Mesothelial cell of epicardium (in vitro differentiated cells): ENCODE data around the gene YARS1. TPM values are rescaled to one million over a fixed set of nuclear protein-coding genes. Genes with fewer than 3 reads are reported as not detected.

Source experiments
- DNase-seq, 2 experiments: peaks; one replicate each; pipeline ENCODE4 v3.0.0; 2021; ENCODE audit warnings: low spot score in 2 of 2; ENCODE audit not compliant: unreplicated experiment in 2 of 2
- H3K27ac Mint-ChIP-seq: 2 replicates; pipeline ENCODE4 v1.8.0; 2021; ENCODE audit warnings: mixed read lengths
- H3K27me3 Mint-ChIP-seq: 2 replicates; pipeline ENCODE4 v1.8.0; 2021; ENCODE audit warnings: low read depth, mixed read lengths
- H3K36me3 Mint-ChIP-seq: 2 replicates; pipeline ENCODE4 v1.8.0; 2021; ENCODE audit warnings: mixed read lengths
- H3K4me1 Mint-ChIP-seq: 2 replicates; pipeline ENCODE4 v1.8.0; 2021; ENCODE audit warnings: mixed read lengths
- H3K4me3 Mint-ChIP-seq: 2 replicates; pipeline ENCODE4 v1.8.0; 2021; ENCODE audit warnings: mild to moderate bottlenecking, moderate library complexity, mixed read lengths
- H3K9me3 Mint-ChIP-seq: 2 replicates; pipeline ENCODE4 v1.8.0; 2021; ENCODE audit warnings: mixed read lengths
- total RNA-seq: library from RNA; stranded (reverse); gene quantifications from 3 replicates; pipeline ENCODE4 v1.2.1, GENCODE V29; 2021
- TF ChIP-seq, protein P1 (sequence below): fragments of 200-600 bp; sonication (generic); IDR thresholded peaks from one replicate; pipeline ENCODE4 v1.5.0; 2021; ENCODE audit warnings: antibody characterized with exemption; ENCODE audit not compliant: unreplicated experiment

The YARS1 gene
- total RNA-seq, 1 donor from 2014 or later, result 101 TPM

- H3K4me3 Mint-ChIP-seq, result peak overlapping the region; percentile 55
- DNase-seq, result no peak
- H3K9me3 Mint-ChIP-seq, result no peaks in the 10 kb centered on the region
- no peaks in the 10 kb centered on the region for H3K27me3 Mint-ChIP-seq
- TF ChIP-seq, protein P1, sequence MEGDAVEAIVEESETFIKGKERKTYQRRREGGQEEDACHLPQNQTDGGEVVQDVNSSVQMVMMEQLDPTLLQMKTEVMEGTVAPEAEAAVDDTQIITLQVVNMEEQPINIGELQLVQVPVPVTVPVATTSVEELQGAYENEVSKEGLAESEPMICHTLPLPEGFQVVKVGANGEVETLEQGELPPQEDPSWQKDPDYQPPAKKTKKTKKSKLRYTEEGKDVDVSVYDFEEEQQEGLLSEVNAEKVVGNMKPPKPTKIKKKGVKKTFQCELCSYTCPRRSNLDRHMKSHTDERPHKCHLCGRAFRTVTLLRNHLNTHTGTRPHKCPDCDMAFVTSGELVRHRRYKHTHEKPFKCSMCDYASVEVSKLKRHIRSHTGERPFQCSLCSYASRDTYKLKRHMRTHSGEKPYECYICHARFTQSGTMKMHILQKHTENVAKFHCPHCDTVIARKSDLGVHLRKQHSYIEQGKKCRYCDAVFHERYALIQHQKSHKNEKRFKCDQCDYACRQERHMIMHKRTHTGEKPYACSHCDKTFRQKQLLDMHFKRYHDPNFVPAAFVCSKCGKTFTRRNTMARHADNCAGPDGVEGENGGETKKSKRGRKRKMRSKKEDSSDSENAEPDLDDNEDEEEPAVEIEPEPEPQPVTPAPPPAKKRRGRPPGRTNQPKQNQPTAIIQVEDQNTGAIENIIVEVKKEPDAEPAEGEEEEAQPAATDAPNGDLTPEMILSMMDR, result no peak
- H3K4me1 Mint-ChIP-seq, result peaks cover 74% of the 10 kb centered on the region
- peaks cover 17% of the 10 kb centered on the region for H3K36me3 Mint-ChIP-seq
- peak overlapping the region; percentile 77 for H3K27ac Mint-ChIP-seq
Observed at GRCh38 chr1:32765570-32766327, 51.4 kb downstream of the YARS1 start.

- peak in 1 of 2 experiments; percentile 51 for DNase-seq
- TF ChIP-seq, protein P1, result no peak
- H3K4me1 Mint-ChIP-seq, result peaks cover 78% of the 10 kb centered on the region
- H3K4me3 Mint-ChIP-seq, result peak overlapping the region; percentile 55
- peak overlapping the region; percentile 77 for H3K27ac Mint-ChIP-seq
- peaks cover 14% of the 10 kb centered on the region for H3K36me3 Mint-ChIP-seq
- no peaks in the 10 kb centered on the region for H3K27me3 Mint-ChIP-seq
- no peaks in the 10 kb centered on the region for H3K9me3 Mint-ChIP-seq
Observed at GRCh38 chr1:32764826-32765569, 52.2 kb downstream of the YARS1 start.

DNA sequence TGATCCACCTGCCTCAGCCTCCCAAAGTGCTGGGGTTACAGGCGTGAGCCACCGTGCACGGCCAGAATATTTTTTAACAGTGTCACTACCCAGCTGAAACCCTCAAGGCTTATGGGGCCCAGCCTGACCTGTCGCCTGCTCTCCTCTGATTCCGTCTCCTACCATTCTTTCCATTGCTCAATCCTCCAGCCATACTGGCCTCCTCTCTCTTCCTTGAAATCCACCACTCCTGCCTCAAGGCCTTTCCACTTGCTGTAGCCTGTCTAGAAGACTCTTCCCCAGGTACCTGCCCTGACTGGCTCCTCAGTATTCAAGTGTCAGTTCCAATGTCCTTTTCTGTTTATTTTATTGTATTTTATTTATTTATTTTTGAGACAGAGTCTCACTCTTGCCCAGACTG lies 53.9 kb downstream of the YARS1 start:
- peaks cover 91% of the 10 kb centered on the region for H3K4me1 Mint-ChIP-seq
- H3K4me3 Mint-ChIP-seq, result no peak overlapping the region
- H3K27me3 Mint-ChIP-seq, result no peaks in the 10 kb centered on the region
- TF ChIP-seq, protein P1, result no peak
- H3K9me3 Mint-ChIP-seq, result no peaks in the 10 kb centered on the region
- DNase-seq, result no peak
- peaks cover 11% of the 10 kb centered on the region for H3K36me3 Mint-ChIP-seq
- peak overlapping the region; percentile 97 for H3K27ac Mint-ChIP-seq

- Mint-ChIP-seq H3K9me3 (no peaks in the 10 kb centered on the region), H3K27ac (peak overlapping the region; percentile 100), H3K27me3 (no peaks in the 10 kb centered on the region), H3K4me1 (peaks cover 91% of the 10 kb centered on the region), H3K4me3 (peak overlapping the region; percentile 20), H3K36me3 (peaks cover 11% of the 10 kb centered on the region)
- TF ChIP-seq, protein P1, result no peak
- DNase-seq, result no peak
Observed at GRCh38 chr1:32761936-32762335, 55.2 kb downstream of the YARS1 start.

GRCh38 chr1:32761253-32761877 lies 55.8 kb downstream of the YARS1 start:
- TF ChIP-seq, protein P1, result no peak
- Mint-ChIP-seq H3K9me3 (no peaks in the 10 kb centered on the region), H3K36me3 (peaks cover 11% of the 10 kb centered on the region), H3K4me1 (peaks cover 89% of the 10 kb centered on the region), H3K27ac (peak overlapping the region; percentile 100), H3K27me3 (no peaks in the 10 kb centered on the region), H3K4me3 (peak overlapping the region; percentile 14)
- DNase-seq, result peak in 1 of 2 experiments; percentile 81
